Activated CD8-positive, alpha-beta memory T cell treated with anti-CD3 and anti-CD28 coated beads for 4 hours (primary cell): ENCODE data around the gene MRPS30.
"Not testable (repeated sequence)": the region's sequence is repeated elsewhere in the genome, so short reads cannot be mapped to it uniquely, and the experiment has no call there.

Source experiments
- DNase-seq, 2 donors: peaks; one replicate each; pipeline ENCODE4 v3.0.0-alpha.2; 2020; ENCODE audit warnings: low read depth in 2 of 2

Gene MRPS30

GRCh38 chr5:44808435-44809214 is at the start of gene MRPS30:
TSS of gene MRPS30 (plus strand) at chr5:44808947. CDS start at chr5:44808963, 16 bp downstream.
- DNase-seq, result peak; percentile 75 to 85

DNA sequence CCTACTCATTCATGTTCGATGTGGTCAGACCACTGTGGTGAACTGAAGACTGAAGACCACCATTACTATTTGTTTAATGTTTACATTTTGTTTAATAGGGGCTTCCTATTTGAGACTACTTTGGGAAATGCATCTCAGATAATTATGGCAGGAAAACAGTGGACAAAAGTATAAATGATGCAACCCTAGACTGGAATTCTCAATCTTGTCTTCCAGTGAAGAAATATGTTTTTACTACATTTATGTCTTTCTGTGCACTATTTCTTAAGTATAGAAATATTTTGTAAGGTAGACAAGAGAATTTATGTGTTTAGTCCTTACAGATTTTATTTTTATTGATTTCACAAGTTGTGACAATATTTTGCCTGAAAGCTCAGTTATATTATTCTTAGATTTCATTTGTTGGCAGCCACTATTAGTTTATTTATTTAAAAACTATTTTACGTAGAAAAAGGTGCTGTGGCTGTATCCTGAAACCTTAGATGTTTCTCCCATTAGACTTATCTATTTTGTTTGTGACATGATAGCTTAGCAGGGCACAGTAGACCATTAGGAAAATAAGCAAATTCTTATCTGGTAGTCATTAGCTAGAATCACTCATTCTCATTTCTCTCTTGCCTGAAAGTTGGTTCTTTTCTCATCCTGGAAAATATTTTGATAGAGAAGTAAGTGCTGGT is 39.4 kb upstream of the MRPS30 start:
- DNase-seq, result no peak

DNA sequence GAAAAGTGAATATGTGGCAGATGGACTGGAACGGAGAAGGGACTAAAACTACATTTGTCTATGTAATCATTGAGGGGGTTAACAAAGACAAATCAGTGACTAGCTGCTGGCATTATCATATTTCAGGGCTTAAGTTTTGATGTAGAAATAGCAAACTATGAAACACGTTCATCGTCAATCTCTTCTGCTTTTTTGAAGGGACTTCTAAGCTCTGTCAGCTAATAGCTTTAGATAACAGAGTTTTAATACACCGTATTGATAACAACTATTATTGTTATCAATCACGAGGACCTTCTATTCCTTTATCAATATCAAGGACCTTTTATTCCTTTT is 38.9 kb upstream of the MRPS30 start:
- no peak for DNase-seq

DNA sequence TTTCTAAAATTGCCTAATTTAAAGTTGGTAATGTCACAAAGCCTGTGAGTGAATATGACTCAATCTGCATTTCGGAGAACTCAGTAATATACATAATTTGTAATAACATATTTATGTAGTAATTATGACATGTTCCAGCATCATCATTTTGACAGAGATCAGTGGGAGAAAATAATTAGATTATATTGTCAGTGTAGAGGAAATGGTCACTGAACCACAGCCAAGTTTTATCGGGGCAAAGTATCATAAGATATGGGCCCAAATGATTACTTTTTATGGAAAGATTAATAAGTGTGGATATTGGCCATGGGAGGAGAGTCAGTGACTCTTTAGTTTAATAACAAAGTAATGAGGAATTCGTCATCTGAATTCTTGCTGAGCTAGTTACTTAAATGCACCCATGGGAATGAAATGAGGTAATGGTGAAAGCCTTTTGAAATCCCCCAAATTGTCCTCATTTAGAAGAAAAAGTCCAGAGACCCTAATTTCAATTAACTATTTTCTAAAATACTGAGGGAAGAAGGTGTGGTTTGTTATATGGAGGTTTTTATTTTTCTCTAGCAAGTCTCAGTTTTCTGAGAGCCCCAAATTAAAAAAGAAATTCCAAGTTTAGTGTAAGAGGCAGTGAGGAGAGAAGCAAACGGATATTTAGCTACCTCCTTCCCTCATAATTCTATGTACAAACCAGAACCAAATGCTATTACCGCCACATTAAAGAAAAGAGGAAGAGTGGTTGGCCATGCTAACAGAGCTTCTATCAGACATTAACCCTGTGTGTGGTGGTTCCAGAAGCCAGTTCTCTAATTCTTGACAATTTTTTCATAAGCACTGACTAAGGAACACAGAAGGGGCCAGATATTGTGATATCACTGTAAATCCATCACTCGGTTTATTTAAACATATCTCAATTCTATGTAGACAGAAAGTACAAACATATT is 37.7 kb upstream of the MRPS30 start:
- no peak for DNase-seq

GRCh38 chr5:44772397-44772796 is 36.4 kb upstream of the MRPS30 start:
- DNase-seq, result not testable (repeated sequence)

GRCh38 chr5:44774279-44774880 is 34.4 kb upstream of the MRPS30 start:
- DNase-seq, result no peak

- no peak for DNase-seq
These were observed 29.6 kb upstream of the MRPS30 start for GRCh38 chr5:44779167-44779566.

DNA sequence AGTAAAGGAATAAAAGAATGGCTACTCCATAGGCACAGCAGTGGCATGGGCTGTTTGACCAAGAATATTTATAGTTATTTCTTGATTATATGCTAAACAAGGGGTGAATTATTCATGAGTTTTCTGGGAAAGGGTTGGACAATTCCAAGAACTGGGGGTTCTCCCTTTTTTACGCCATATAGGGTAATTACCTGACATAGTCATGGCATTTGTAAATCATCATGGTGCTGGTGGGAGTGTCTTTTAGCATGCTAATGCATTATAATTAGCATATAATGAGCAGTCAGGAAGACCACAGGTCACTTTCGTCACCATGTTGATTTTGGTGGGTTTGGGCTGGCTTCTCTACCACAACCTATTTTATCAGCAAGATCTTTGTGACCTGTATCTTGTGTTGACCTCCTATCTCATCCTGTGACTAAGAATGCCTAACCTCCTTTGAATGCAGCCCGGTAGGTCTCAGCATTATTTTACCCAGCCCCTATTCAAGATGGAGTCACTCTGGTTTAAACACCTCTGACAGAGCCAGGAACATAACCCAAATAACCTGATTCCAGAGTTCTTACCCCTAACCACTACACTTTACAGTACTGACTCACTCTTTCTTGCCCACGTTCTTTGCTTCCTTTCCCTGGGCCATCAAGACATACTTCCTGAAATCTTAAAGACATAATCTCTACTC is 25.0 kb upstream of the MRPS30 start:
- DNase-seq, result no peak

- DNase-seq, result no peak
These were observed 21.0 kb upstream of the MRPS30 start for GRCh38 chr5:44787731-44788130.

GRCh38 chr5:44789372-44789995 is 19.3 kb upstream of the MRPS30 start:
- not testable (repeated sequence) for DNase-seq

DNA sequence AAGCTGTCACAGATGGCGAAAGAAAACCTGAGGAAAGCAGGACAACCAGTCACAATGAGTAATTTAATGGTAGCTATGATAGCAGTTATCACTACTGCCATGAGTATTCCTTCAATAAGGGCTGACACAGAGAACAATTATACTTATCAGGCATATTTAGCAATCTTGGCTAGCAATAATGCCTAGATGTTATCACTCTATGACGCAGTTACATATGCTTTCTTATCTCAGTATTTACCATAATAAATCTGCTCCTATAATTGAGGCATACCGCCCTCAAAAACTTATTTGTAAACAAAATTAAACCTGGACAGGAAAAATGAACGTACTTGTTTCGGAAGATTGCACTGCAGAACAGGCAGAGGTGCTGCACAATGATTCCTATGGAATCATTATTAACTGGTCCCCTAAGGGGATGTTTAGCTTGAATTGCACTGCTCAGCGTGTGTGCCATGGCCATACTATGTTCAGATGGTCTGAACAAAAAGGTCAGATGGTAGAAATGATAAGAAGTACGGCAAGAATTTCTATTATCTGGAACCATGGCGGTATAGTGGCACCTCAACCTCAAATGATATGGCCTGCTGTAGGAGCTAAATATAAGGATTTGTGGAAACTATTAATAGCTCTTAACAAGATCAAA is 16.6 kb upstream of the MRPS30 start:
- DNase-seq, result not testable (repeated sequence)

DNA sequence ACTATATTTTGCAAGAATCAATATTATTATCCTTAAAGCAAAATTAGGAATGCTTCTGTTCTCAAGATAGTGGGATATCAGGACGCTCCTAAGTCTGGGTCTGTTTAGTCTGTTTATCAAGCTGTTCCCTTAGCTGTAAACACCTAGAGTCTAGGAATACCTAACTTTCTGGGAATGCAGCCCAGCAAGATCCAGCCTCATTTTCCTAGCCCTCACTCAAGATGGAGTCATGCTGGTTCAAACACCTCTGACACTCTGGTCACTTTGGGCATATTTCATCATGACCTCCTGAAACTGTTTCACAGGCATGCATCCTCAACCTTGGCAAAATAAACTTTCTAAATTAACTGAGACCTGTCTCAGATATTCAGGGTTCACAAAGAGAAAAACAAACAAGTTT is 14.4 kb upstream of the MRPS30 start:
- DNase-seq, result no peak

DNA sequence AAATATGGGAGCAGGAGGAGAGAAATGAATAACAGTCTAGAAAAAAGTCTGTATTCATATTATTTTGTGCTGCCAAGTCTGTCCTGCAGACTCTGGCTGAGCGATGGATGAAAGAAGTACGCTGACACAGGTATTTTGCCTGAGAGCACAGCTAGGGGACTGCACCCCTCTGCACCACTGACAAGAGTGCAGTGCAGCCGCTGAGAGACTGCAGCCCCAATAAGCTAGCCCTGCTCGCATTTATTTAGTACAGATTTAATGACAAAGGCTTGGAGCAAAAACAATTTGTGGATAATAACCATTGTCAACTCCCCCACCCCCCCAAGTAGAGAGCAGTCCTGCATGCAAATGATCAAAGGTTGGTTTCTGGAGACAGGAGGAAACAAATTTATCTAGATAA is 13.3 kb upstream of the MRPS30 start:
- DNase-seq, result no peak

DNA sequence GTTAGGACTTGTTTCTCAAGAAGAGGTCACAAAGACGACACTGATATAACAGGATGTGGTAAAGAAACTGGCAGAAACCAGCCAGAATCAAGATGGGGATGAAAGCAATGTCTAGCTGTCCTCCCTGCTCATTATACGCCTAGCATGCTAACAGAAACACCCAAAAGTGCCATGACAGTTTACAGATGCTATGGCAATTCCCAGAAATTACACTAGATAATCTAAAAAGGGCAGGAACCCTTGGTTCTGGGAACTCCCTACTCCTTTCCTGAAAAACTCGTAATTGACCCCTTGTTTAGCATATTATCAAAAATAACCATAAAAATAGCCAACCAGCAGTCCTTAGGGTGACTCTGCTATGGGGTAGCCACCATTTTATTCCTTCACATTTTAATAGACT is 10.9 kb upstream of the MRPS30 start:
- no peak for DNase-seq

DNA sequence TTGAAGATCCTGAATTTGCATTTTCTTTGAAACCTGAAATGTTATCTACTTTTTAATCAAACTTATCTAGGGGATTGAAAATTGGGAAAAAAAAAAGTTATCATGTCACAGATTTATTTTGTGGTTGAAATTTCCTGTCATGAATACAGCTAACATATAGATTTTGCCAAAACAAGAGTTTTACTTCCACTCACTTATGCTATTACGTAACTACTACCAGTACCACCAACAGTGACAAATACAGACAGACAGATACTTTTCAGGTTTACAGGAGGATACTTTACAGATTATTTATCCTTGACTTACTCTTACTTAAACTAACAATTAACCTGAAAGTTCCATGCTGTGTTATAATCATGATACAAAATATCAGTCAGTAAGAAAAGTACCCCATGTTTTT is 6.8 kb upstream of the MRPS30 start:
- no peak for DNase-seq

DNA sequence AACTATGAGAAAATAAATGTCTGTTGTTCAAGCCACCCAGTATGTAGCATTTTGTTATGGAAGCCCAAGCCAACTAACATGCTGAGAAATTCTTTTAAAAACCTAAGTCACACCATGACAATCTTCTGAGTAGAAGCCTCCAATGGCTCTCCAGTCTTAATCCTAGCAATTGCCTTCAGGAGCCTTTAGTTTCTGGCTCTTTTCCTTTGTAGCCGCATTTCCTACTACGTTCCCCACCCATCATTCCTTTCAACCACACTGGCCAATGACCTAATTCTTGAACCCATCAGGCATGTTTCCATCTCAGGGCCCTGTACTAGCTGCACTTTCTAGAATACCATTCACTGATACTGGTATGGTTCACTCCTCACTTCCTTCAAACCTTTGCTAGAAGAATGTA is 2.1 kb upstream of the MRPS30 start:
- no peak for DNase-seq

- no peak for DNase-seq
These were observed 1.5 kb upstream of the MRPS30 start for GRCh38 chr5:44807269-44807668.

DNA sequence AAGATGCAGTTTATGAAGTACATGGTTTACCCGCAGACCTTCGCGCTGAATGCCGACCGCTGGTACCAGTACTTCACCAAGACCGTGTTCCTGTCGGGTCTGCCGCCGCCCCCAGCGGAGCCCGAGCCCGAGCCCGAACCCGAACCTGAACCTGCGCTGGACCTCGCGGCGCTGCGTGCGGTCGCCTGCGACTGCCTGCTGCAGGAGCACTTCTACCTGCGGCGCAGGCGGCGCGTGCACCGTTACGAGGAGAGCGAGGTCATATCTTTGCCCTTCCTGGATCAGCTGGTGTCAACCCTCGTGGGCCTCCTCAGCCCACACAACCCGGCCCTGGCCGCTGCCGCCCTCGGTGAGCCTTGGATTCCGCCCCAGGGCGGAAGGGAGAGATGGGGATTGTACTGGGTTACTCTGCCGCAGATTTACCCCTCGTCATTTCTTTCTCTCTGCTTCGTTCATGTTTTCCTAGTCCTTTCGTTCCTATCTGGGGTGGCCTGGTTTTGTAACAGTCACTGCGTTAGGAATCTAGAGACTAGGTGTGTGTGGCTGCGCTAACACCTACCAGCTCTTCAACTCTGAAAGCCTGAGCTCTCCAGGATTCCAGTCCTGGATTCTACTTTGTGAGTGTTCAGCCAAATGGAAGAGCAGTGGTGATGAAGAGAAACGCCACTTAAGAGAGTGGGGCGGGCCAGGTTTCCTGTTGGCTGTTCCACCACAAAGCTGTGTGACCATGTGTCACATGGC is 638 bp downstream of the MRPS30 start:
- peak; percentile 2 to 17 for DNase-seq

DNA sequence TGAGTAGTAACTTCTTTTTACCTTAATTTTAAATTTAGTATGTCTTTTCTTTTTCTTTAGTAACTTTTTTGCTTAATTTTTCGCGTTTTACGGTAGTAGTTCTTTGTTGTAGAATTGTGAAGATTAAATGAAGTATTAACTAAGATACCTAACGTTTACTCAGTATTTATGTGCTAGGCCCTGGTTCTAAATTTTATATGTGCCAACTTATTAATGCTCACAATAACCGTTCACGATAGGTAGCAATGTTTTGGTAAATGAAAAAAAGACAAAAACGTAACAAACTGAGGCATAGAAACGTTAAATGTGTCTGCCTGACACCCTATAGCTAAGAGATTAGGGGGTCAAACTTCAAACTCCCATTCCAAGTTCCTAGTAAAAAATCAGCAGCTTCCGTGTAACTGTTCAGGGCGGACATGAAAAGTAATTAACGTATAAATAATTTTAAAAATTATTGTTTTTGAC is 1.2 kb downstream of the MRPS30 start:
- DNase-seq, result no peak

- no peak for DNase-seq
These were observed 6.0 kb downstream of the MRPS30 start for GRCh38 chr5:44814761-44815160.
